ENCODE measurements around the gene TMEM245. TPM values are rescaled to one million over a fixed set of nuclear protein-coding genes. Genes with fewer than 3 reads are reported as not detected.
"Not testable (repeated sequence)": the region's sequence is repeated elsewhere in the genome, so short reads cannot be mapped to it uniquely, and the experiment has no call there.

The TMEM245 gene
- total and polyA plus RNA-seq, 9 donors: 28.1 to 102 (median 77.4) TPM

- Histone ChIP-seq H3K27me3 (no peaks in the 10 kb centered on the region), H3K9me3 (no peaks in the 10 kb centered on the region), H3K4me1 (ENCODE audit: insufficient read depth) (no peaks in the 10 kb centered on the region), H3K27ac (no peak overlapping the region), H3K36me3 (no peaks in the 10 kb centered on the region), H3K4me3 (no peak overlapping the region)
- no peak for DNase-seq
- TF ChIP-seq POLR2A (IDR thresholded peaks at IDR 0.05) (no peak), CTCF (IDR thresholded peaks at IDR 0.05) (no peak), EP300 (IDR thresholded peaks at IDR 0.05) (no peak)
- intact Hi-C loops (cut with DNase I): no loop called here
- 92 to 98% (median 95%) methylated on average over 2 of the region's 2 CpGs for WGBS, 3 donors
These were observed 13.8 kb upstream of the TMEM245 start for GRCh38 chr9:109133533-109133932.

- DNase-seq: no peak
- H3K4me1 ChIP-seq (ENCODE audit: insufficient read depth): no peaks in the 10 kb centered on the region
- intact Hi-C loops (cut with DNase I): no loop called here
- H3K27ac ChIP-seq: no peak overlapping the region
- no peak overlapping the region for H3K4me3 ChIP-seq
- H3K27me3 ChIP-seq: no peaks in the 10 kb centered on the region
- 75 to 79% (median 79%) methylated on average over 2 of the region's 2 CpGs for WGBS, 3 donors
- H3K36me3 ChIP-seq: no peaks in the 10 kb centered on the region
- TF ChIP-seq EP300 (IDR thresholded peaks at IDR 0.05) (no peak), CTCF (IDR thresholded peaks at IDR 0.05) (no peak), POLR2A (IDR thresholded peaks at IDR 0.05) (no peak)
- H3K9me3 ChIP-seq: no peaks in the 10 kb centered on the region
These were observed 12.8 kb upstream of the TMEM245 start for GRCh38 chr9:109132567-109133021.

GRCh38 chr9:109129470-109130197 is 9.9 kb upstream of the TMEM245 start:
- H3K4me3 ChIP-seq: no peak overlapping the region
- WGBS, 3 donors: 79 to 82% (median 80%) methylated on average over 6 of the region's 6 CpGs
- no peaks in the 10 kb centered on the region for H3K36me3 ChIP-seq
- no peak overlapping the region for H3K27ac ChIP-seq
- no peak for DNase-seq
- TF ChIP-seq CTCF (IDR thresholded peaks at IDR 0.05): no peak
- no peak for TF ChIP-seq POLR2A (IDR thresholded peaks at IDR 0.05)
- TF ChIP-seq EP300 (IDR thresholded peaks at IDR 0.05): no peak
- no peaks in the 10 kb centered on the region for H3K27me3 ChIP-seq
- no peaks in the 10 kb centered on the region for H3K9me3 ChIP-seq
- no peaks in the 10 kb centered on the region for H3K4me1 ChIP-seq (ENCODE audit: insufficient read depth)
- intact Hi-C loops (cut with DNase I): no loop called here

- WGBS, 3 donors: 59 to 76% (median 65%) methylated on average over 4 of the region's 4 CpGs
- intact Hi-C loops (cut with DNase I): not testable (repeated sequence)
These were observed 6.9 kb upstream of the TMEM245 start for GRCh38 chr9:109126671-109127070.

GRCh38 chr9:109124121-109124520 is 4.4 kb upstream of the TMEM245 start:
- no peak for TF ChIP-seq EP300 (IDR thresholded peaks at IDR 0.05)
- TF ChIP-seq POLR2A (IDR thresholded peaks at IDR 0.05): no peak
- TF ChIP-seq CTCF (IDR thresholded peaks at IDR 0.05): no peak
- no peak for DNase-seq
- H3K27me3 ChIP-seq: no peaks in the 10 kb centered on the region
- H3K4me3 ChIP-seq: no peak overlapping the region
- no peak overlapping the region for H3K27ac ChIP-seq
- H3K4me1 ChIP-seq (ENCODE audit: insufficient read depth): peaks cover 2% of the 10 kb centered on the region
- intact Hi-C loops (cut with DNase I): no loop called here
- 53 to 67% (median 65%) methylated on average over 2 of the region's 2 CpGs for WGBS, 3 donors
- H3K36me3 ChIP-seq: no peaks in the 10 kb centered on the region
- no peaks in the 10 kb centered on the region for H3K9me3 ChIP-seq

More at GRCh38 chr9:109126671-109127070, 6.9 kb upstream of the TMEM245 start:
- DNase-seq; H3K4me3 ChIP-seq; H3K36me3 ChIP-seq; H3K9me3 ChIP-seq; H3K27ac ChIP-seq; H3K27me3 ChIP-seq; H3K4me1 ChIP-seq (ENCODE audit: insufficient read depth): not testable (repeated sequence)
